Smooth muscle cell of the brain vasculature (primary cell): Measurements from ENCODE around the gene ANKH.

Source experiments
- DNase-seq: peaks from one replicate; pipeline ENCODE4 v3.0.0-alpha.2; 2012; ENCODE audit warnings: low read depth, low spot score

ANKH gene

GRCh38 chr5:14738050-14738449, 133.5 kb downstream of the ANKH start:
- DNase-seq = no peak

DNA sequence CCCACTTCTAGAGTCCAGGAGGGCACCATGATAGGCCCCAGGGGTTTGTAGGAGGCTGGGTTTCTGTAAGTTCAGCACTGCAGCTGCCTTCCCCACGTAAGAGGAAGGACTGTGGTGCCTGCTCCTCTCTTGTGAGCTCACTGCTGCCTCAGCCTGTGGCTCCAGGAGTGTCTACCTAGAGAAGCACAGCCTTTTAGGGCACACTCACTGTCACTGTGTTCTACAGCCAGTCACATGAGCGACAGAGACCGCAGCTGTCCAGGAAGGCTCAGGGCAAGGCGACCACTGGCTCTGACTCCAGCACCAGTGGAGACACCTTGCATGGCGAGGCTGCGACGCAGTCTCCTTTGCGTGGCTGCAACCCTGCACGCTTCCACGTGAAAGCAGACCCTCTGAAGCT, 134.3 kb downstream of the ANKH start:
- no peak for DNase-seq

DNA sequence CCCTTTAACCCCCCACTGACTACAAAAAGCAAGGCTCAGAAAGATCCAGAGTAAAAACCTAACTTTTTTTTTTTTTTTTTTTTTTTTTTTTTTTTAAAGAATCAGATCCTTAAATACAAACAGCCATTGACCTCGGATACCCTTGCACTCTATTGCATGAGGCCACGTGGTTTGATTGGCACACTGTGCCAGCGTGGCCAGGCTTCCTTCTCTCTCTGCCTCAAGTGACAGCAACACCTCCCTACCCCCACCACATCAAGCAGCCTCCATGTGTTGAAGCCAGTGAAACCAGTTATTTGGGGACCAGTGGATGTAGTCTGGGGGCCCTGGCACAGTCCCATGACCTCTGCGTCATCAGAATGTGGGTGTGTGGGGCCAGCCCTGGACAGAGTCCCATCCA, 135.6 kb downstream of the ANKH start:
- DNase-seq = no peak

GRCh38 chr5:14734396-14734795, 137.2 kb downstream of the ANKH start:
- DNase-seq = no peak

DNA sequence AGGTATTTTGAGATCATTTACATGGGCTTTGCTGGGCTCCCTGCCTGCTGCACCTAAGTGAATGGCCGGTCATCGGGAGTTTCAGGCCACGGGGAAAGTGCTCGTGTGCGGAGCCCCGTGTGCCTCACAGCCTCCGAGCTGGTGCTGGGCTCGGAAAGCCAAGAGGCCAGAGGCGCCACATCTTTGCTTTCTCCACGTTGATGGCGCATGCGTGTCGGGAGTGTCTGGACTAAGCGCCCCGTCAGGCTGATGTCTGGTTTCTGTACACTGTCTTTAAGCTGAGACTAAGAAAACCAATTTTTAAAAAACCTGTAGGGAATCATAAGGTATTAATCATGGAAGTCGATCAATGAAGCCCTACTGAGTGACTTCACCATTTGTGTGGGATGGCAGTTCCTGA, 137.9 kb downstream of the ANKH start:
- no peak for DNase-seq

DNA sequence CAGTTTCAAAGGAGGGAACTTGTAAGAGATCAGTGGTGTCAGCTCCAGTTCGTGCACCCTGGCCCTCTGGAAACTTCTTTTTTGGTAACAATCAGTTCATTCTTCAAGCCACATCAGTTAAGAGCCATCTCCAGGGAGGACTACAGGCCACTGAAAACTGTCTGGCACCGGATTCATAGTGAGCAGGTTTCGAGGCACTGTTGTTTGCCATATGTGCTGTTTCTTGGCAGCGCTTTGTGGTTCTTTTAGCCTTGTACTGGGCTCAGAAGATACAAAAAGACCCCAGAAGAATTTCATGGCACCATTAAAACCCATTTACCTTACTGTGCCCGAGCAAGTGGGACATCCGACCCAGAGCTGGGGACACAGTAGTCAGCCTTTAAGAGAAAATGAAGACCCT, 138.6 kb downstream of the ANKH start:
- DNase-seq = no peak

DNA sequence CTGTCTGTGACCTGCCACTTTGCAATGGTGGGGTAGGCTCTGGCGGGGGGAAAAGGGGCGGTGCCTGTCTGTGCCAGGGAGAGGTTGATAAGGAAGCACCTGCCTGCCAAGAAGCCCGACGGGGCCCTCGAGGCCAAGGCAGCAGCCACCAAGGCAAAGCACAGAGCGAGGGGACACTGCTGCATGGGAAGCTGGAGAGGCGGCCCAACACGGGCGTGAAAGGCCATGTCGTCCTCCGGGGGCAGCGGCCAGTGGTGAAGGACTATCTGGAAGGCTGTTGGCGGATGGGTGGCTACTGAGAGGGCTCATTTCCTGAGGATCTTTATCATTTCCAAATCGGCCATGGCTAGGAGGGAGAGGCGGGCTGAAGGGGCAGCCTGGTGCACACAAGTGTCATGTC, 140.7 kb downstream of the ANKH start:
- DNase-seq = no peak

GRCh38 chr5:14730466-14730865, 141.1 kb downstream of the ANKH start:
- DNase-seq = no peak

DNA sequence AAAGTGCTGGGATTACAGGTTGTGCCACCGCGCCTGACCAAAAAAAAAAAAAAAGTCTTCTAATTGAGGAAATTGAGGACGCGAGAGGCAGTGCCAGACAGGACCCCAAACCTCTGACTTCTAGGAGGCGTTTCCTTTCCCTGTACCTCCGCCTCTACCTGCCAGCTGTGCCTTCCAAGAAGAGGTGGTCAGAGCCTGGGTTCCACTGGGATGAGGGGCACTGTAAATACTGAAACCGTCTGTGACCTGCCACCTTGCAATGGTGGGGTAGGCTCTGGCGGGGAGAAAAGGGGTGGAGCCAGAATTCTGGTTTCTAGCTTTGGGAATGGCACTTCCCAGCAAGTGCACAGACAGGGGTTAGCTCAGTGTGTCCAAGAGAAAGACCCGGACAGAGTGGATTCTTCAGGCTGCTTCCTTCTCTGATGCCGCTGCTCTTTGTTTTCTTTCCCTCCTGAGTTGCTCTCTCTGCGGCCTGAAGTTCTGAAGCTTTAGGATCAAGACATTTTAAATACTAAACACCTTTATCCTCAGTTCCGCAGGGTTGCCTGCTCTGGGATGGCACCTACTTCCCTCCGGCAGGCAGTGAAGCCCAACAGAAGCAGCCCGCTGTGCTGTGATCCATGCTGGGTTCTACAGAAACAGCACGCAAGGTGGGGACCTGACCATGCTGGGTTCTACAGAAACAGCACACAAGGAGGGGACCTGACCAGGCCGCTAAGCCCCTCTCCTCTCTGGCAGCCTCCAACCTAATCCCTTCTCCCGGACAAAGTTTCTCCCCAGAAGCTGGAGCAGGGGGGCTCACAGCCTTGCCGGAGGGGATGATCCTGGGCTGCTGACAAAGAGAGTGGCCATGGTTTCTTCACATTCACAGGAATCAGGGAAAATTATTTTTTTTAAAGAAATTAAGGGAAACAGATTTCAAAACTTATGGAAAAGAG, 141.9 kb downstream of the ANKH start:
- DNase-seq = no peak

- DNase-seq = no peak
Measured at GRCh38 chr5:14728459-14728938, 143.1 kb downstream of the ANKH start.

GRCh38 chr5:14727928-14728458, 143.6 kb downstream of the ANKH start:
- DNase-seq = no peak

DNA sequence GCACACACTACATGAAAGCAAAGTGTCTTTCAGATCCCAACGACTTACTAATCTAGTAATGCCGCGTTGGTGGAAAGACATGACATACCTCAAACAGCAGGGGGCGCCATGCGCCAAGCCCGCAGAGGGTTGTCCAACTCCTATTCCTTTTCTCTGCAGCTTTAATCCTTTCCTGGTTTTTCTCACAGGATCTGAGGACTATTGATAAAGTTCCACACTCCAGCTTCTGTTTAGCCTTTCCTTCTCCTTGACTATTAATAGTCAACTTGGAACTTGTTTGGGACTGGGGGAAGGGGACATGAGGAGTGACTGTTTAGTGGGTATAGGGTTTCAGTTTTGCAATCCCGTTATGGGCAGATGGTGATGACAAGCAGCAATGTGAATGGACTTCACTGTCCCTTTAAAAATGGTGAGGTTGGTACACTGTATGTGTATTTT, 144.1 kb downstream of the ANKH start:
- DNase-seq = peak; percentile 78

DNA sequence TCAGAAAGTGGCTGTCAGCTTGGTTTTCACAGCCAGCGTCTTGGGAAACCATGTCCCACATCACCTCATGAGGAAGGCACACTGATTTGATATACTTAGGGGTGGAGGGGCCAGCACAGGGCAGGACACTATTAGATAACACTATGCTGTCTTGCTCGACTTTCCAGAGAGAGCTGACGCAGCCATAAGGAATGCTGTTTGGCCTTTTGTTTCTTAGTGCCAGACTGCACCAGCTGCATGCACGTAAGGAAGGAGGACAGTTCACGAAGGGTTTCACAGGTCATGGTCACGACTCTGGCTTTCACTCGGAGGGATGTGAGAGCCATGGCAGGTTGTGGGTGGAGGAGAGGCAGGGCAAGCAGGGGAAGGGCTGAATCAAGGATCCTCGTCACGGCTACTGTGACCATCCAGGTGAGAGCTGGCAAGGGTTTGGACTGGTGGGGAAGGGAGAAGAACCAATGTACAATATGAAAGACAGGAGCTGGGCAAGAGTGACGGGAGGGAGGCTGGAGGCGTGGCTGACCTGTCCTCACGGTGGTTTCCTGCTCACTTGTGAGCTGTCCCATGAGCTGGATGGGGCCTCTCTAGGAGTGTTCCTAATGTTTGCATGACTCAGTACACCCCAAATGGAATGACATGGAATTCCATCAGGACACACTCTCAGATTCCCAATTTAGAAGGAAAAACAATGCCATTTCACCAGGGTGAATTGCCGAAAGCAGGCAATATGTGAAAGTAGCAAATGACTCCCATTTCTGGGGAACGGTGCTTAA, 145.3 kb downstream of the ANKH start:
- DNase-seq = no peak

DNA sequence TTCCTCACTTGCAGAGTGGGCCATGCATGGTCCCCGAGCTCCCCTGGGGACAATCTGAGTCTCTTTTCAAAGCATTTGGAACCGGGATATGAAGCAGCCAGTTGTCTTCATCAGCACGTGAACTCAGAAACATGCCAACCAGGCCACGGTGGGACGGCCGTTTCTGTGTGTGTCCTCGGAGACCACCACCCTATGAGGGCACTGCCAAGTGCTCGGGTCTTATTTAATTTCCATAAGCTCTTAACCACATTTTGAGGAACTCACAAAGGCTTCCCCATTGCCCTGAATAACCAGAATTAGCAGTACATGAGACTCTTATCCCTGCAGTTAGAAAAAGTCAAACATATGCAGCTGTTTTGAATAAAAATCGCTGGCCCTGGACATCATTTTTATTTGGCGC, 146.9 kb downstream of the ANKH start:
- no peak for DNase-seq

GRCh38 chr5:14723701-14724132, 147.9 kb downstream of the ANKH start:
- DNase-seq = no peak

DNA sequence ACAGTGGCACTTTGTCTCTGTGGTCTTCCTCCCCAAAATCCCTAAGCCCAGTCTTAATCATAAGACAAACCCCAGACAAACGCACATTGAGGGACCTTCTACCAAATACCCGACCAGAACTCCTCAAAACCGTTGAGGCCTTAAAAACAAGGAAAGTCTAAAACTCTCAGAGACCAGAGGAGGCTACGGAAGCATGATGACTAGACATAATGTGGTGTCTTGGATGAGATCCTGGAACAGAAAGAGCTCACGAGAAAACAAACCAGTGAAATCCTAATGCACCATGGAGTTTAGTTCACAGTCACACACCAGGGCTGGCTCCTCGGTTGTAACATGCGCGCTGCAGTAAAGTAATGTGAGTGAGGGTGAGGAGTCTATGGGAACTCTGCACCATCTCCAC, 148.7 kb downstream of the ANKH start:
- DNase-seq = no peak

DNA sequence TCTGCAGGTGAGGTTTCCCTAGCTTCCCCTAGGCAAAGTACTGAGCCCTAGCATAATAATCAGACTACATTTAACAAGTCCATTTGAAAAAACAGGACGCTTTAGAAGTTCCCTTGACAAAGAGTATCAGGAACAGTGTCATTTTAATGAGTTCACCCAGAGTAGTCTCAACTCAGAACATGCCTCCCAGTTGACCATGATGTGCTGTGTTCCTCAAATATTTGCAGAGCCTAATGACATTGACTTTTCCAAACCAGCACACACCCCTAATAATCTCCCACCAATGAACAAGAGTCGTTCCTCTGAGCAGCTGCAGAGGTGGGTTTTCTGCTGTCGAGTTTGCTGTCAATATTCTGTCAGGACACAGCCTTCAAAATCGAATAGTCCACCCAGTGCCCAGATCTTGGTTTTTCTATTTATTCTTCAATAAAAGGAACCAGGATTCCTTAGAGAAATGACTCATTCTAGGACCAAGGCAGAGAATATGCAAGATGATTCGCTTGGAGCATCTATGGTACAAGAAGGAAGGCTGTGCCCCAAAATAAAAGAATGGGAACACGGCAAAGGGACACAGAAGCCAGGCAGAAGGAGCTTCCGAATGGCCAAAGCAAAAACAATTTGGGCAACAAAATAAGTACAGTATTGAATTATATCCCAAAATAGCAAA, 149.5 kb downstream of the ANKH start:
- no peak for DNase-seq

- no peak for DNase-seq
Measured at GRCh38 chr5:14720236-14720923, 151.2 kb downstream of the ANKH start.

DNA sequence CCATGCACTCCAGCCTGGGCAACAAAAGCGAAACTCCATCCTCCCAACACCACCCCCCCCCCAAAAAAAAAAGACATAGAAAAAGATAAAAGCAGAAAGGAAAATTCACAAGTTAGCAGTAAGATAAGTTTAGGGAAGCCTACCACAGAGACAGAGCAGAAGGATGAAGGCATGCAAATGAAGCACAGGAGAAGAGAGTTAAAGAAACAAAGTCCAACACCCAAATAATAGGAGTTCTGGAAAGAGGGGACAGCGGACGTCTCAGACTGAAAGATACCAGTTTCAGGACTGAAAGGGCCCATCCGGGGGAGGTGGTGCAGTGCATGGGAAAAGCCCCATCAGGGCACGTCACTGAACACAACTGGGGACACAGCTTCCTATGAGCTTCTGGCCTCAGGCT, 152.8 kb downstream of the ANKH start:
- DNase-seq = no peak

DNA sequence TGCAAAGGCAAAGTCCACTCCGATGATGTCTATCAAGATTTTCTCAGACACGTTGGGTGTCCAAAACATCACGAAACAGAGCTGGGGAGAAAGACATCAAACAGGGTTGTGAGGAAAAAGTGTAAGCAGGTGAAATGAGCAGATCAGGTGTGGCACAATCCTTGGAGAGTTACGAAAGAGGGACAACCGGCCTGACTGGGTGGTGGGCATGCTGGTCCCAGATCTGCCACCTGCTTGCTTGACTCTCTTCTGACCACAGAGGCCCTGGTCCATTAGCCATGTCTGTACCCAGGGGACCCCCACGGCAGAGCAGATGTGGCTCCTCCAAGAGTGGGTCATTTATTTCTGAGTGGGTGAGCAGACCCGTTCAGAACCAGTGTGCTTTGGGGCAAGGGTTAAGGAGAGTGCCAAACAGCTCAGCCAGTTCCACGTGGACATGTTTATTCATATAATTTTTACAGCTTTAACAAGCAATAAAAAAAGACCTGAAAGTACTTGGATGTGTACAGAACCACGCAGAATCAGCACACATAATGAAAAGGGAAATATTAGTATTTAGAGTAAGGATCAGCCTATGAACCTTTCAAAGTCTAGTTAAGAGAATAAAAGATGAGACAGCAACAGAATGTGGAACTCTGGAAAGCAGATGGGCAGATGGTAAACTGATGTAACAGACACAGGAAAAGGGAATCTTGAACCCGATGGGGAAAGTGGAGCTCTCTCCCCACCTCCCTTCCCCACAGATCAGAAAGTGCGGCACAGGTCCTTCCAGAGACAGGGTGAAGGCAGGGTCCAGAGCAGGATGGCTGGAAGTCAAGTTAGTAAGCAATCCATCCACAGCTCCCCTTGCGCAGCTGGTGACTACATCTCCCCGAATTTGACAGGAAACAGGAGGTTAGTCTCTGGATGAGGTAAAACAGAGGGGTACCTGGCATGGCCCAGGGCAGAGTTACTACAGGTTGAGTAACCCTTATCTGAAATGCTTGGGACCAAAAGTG, 154.5 kb downstream of the ANKH start:
- no peak for DNase-seq
